ENCODE data around the gene UPK2.

GRCh38 chr11:118948000-118948399, 8.1 kb upstream of the UPK2 start:
- no peak for TF ChIP-seq EZH2 (IDR thresholded peaks at IDR 0.05; ENCODE audit: borderline replicate concordance, low read length)
- TF ChIP-seq CTCF (IDR thresholded peaks at IDR 0.05; ENCODE audit: low read length), result no peak

All from OCI-LY1 (cell line).